ENCODE measurements around the gene TMEM233.
"Not testable (repeated sequence)": the region's sequence is repeated elsewhere in the genome, so short reads cannot be mapped to it uniquely, and the experiment has no call there.

The TMEM233 gene

GRCh38 chr12:119609358-119609757 lies 15.8 kb downstream of the TMEM233 start:
- DNase-seq (ENCODE audit: low spot score) = no peak

GRCh38 chr12:119613319-119613936 lies 19.9 kb downstream of the TMEM233 start:
- no peak for DNase-seq (ENCODE audit: low spot score)

DNA sequence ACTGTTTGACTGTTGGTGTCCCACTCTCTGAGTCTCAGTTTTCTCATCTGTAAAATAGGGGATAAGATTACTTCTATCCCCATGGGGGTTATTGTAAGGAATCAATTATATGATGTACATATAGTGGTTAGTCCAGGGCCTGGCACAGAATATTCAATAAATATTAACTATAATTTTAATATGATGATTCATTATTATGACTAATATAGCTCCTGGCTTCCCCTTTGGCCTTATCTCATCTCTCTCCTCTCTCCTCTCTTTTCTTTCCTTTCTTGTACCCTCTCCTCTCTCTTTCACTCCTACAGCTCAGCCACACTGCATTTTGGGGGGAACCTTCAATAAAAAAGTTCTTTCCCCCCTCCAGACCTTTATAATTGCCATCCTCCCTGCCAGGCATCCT lies 21.1 kb downstream of the TMEM233 start:
- no peak for DNase-seq (ENCODE audit: low spot score)

DNA sequence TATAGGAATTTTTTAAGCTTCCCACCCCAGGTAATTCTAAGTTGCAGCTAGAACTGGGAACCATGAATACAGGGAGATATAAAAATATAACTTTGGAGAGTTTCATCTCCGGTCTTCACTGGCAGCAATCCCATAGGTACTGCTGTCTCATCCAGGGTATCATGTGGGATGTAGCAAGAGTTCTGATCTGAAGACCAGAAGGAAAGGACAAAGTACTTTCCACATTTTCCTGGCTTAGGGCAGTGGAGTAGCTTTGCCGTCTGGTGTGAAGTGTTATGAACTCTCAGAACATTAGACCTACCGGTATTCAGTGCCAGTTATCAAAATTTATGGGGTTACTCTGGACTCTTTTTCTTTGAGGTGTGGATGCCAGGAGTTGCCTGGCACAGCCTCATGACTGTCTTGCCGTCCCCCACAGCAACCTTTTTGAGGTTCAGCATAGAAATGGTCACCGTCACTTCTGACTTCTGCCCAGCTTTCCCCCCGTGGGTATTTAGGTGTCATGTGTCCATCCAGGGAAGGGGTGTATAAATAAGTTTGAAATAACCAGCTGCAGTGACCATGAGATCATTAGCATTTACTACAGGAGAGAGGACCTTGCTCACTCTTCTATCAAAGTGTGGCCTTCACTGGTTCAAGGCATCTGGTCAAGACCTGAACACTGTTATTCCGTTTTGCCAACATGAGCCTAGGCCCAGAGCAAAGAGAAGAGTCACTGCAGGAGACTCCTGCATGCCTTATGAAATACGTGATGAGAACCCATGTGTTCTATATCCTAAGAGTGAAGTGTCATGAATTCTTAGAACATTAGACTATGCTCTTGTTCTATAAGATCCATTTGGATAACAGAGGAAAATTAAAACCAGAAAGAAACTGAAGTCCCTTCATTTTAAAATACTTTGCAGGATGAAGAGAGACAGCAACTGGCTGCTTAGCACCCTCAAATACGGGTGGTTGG lies 22.2 kb downstream of the TMEM233 start:
- DNase-seq (ENCODE audit: low spot score) = no peak

GRCh38 chr12:119618328-119618896 lies 24.8 kb downstream of the TMEM233 start:
- not testable (repeated sequence) for DNase-seq (ENCODE audit: low spot score)

GRCh38 chr12:119620490-119620889 lies 26.9 kb downstream of the TMEM233 start:
- DNase-seq (ENCODE audit: low spot score) = no peak

- no peak for DNase-seq (ENCODE audit: low spot score)
These were observed 28.3 kb downstream of the TMEM233 start for GRCh38 chr12:119621878-119622277.

GRCh38 chr12:119624966-119625365 lies 31.4 kb downstream of the TMEM233 start:
- no peak for DNase-seq (ENCODE audit: low spot score)

GRCh38 chr12:119627019-119627643 lies 33.6 kb downstream of the TMEM233 start:
- no peak for DNase-seq (ENCODE audit: low spot score)

DNA sequence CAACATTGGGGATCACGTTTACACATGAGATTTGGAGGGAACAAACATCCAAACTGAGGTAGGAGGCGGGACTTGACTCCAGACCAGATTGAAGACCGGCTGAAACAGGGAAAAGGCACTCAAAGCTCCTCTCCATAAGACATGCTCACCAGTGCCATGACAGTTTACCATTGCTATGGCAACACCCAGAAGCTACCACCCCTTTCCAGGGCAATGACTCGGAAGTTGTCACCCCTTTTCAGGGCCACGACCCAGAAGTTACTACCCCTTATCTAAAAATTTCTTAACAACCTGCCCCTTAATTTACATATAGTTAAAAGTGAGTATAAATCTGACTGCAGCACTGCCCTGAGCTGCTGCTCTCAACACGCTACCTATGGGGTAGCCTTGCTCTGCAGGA lies 34.1 kb downstream of the TMEM233 start:
- DNase-seq (ENCODE audit: low spot score) = no peak

DNA sequence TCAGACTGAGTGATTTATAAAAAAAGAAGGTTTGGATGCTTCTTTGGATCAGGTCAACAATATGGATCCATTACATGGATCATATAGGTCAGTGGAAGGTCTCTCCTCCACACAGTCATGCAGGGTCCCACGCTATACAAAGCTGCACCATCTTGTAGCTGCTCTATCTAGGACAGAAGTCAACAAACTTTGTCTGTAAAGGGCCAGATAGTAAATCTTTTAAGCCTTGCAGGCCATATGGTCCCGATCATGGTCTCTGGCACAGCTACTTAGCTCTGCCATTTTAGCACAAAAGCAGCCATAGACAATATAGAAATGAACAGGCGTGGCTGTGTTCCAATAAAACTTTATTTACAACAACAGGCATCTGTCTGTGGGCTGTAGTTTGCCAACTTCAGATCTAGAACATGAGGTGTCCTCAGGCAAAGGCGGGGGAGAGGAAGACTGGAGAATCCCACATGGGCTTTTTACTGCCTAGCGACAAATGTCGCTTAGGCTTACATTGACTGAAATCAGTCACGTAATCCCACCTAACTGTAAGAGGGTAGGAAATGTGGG lies 36.7 kb downstream of the TMEM233 start:
- no peak for DNase-seq (ENCODE audit: low spot score)

DNA sequence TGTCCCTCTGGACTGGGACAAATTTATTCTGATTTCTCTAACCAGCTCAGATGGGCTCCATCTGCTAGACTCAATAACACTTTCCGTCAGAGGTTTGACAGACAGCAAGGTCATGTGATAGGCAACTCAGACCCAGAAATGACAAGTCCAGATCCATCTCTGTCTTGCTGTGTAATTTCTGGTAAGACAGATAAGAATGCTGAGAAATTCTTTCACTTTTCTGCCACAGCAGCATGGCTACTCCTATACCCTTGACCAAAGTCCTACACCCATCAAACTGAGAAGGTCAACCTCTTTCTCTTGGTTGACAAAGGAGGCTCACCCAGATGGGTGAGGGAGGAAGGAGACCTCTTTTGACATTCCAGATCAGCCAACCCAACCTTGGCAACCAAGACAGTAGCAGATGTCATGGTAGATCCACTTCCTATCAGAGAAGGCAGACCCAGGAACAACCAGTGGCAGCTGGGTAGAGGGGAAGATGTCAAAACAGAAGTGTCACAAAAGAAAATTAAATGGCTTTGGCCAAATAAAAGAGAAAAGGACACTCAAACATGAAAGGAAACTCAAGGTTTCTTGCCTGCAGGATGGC lies 37.5 kb downstream of the TMEM233 start:
- DNase-seq (ENCODE audit: low spot score) = no peak

DNA sequence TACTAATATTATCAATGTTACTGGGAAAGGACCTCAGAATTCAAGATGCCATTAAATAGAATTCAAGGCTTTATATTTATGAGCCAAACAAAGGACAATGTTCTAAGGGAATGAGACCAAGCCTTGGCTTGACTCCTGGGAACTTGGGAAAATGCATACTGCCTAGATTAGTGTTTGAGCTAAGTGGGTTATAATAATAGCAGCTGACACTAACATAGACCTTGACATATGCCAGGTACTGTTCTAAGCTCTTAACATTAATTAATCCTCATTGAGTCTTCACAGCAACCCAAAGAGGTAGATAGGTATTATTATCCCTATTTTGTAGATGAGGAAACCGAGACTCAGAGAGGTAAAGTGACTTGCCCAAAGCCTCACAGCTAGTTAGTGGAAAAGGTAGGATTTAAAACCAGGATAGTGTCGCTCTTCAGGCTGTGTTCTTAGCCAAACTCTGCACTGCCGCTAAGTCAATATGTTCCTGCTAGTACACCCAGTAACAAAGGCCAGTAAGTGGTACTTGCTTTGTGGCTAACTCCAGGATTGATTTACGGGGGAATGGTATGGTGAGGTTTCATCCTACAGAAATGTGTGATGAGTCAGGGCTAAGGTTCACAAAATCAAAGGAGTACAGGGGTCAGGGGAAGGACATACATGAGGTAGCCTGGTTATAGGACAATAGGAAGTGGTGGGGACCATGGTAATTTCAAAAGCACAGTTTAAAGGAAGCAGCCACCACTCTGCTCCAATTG lies 38.5 kb downstream of the TMEM233 start:
- DNase-seq (ENCODE audit: low spot score) = no peak

- DNase-seq (ENCODE audit: low spot score) = no peak
These were observed 41.2 kb downstream of the TMEM233 start for GRCh38 chr12:119634743-119635142.

- no peak for DNase-seq (ENCODE audit: low spot score)
These were observed 49.4 kb downstream of the TMEM233 start for GRCh38 chr12:119642986-119643385.

DNA sequence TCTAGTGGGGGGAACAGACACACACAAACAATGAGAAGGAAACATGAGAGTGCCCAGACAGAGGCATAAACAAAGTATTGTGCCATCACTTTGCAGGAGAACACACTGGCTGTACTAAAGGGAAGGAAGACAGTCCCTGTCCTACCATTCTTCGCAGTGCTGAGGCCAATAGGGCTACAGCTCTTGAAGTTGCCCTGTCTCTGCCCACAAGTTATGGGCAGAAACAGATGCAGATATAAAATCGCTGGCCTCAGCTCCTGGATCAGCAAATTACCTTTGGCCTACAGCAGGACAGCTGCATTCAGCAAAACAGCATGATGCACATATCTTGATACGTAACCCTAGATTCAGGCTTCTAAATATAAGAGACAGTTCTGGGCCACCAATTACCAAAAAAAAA lies 51.4 kb downstream of the TMEM233 start:
- no peak for DNase-seq (ENCODE audit: low spot score)

DNA sequence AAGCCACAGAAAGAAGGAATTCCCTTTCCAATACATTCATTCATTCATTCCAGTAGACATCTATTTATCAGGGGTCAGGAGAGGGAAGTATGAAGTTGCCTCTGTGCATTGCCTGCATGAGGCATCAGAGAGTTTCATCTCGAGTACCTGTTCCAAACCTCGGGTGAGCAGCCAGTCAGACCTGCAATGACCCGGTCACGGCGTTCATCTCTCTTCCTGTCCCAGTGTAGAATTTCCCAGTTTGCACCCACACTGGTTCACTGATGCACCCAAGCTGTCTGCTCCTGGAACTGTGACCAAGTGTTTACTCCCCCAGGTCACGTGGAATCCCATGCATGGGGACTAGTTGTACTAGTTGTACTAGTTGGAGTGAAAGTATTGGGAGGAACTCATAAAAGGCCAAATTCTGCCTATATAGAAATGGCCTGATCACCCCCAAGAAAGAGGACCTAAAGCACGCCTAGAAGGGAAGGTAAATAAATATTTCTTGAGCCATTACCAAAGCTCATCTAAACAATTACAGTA lies 52.0 kb downstream of the TMEM233 start:
- DNase-seq (ENCODE audit: low spot score) = no peak

GRCh38 chr12:119649202-119649808 lies 55.7 kb downstream of the TMEM233 start:
- DNase-seq (ENCODE audit: low spot score) = peak; percentile 52

DNA sequence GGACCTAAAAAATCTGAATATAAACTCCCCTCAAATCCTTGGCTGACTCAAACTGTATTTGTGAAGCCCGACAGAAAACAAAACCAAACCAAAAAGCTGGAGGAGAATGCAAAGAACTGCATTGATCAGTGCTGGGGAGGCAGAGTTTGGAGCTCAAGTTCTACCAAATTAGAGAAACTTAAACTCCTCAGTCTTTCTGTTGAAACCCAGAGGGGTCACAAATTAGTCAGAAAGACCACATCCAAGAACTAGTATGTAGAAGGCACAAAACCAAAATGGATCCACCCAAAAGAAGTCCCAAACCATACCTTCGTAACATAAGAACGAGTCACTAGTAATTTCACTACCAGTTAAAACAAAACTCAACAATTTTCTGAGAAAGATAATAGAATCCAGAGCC lies 59.1 kb downstream of the TMEM233 start:
- DNase-seq (ENCODE audit: low spot score) = no peak

- DNase-seq (ENCODE audit: low spot score) = not testable (repeated sequence)
These were observed 63.4 kb downstream of the TMEM233 start for GRCh38 chr12:119657001-119657400.

Data from COLO829 (cell line).